ENCODE results near the gene LNPK. TPM values are rescaled to one million over a fixed set of nuclear protein-coding genes. Genes with fewer than 3 reads are reported as not detected.

The LNPK gene
- total RNA-seq, 1 donor, result 48.8 TPM

DNA sequence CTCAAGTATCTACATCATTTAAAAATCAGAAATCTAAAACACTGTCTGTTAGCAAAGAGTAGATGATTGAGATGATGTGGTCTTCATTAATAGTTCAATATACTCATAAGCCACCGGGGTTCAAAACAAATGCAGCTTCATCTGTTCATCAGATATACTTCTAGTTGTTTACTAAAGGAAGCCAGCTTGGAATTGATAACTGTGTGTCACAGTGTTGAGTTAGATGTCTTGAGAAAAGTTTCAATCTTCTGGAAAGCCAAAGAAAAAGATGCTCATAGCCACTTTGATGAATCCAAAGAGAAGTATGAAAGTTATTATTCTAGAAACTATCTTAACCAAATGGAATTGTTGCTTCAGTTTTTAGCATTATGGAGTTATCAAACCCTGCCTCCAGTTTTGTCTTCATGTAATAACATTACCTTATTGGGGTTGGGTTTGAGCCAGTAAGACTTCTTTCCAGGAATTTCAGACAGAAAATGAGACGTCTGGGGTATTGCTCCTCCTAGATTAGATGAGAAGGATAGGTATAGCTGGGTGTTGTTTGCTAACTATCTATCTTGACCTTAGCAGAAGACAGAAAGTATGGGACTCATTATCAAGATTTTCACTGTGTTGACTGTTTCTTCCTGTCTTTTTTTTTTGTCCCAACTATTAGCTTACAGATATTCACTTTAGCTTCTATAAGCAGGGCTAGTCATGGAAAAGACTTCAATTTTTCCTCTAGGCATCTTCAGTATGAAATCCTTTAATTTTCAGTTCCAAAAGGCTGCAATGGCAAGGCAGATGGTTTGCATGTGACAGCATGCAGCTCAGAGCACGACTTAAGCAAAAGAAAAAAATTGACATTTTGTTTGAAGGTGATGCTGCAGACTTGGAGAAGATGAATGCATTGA, 66.5 kb downstream of the LNPK start:
- no peak overlapping the region for H3K4me3 ChIP-seq (ENCODE audit: low read depth, low read length)
- TF ChIP-seq CTCF (IDR thresholded peaks at IDR 0.05; ENCODE audit: insufficient read depth, low read depth, low read length), result no peak
- DNase-seq (ENCODE audit: low read depth), result no peak

DNA sequence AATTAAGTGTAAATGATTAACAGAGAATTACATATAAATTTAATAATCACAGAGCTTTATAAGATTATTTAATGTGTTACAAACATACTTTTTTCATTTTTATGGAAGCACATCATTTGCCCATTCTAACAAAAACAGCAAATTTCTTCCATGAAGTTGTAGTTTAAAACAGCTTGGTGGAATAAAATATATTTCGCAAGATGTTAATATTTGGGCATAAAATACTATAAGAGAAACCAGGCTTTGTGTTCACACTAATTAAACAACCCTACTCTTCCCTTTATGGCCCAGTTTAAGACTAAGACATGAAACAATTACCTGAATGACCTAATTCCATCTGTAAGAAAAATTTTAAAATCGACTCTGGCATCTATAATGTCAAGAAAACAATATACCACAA, 69.4 kb downstream of the LNPK start:
- no peak for TF ChIP-seq CTCF (IDR thresholded peaks at IDR 0.05; ENCODE audit: insufficient read depth, low read depth, low read length)
- no peak for DNase-seq (ENCODE audit: low read depth)
- no peak overlapping the region for H3K4me3 ChIP-seq (ENCODE audit: low read depth, low read length)

- no peak for TF ChIP-seq CTCF (IDR thresholded peaks at IDR 0.05; ENCODE audit: insufficient read depth, low read depth, low read length)
- no peak overlapping the region for H3K4me3 ChIP-seq (ENCODE audit: low read depth, low read length)
- DNase-seq (ENCODE audit: low read depth), result peak; percentile 71
These were observed 70.3 kb downstream of the LNPK start for GRCh38 chr2:175931805-175932204.

- TF ChIP-seq CTCF (IDR thresholded peaks at IDR 0.05; ENCODE audit: insufficient read depth, low read depth, low read length), result no peak
- no peak overlapping the region for H3K4me3 ChIP-seq (ENCODE audit: low read depth, low read length)
- no peak for DNase-seq (ENCODE audit: low read depth)
These were observed 71.6 kb downstream of the LNPK start for GRCh38 chr2:175930504-175930903.

DNA sequence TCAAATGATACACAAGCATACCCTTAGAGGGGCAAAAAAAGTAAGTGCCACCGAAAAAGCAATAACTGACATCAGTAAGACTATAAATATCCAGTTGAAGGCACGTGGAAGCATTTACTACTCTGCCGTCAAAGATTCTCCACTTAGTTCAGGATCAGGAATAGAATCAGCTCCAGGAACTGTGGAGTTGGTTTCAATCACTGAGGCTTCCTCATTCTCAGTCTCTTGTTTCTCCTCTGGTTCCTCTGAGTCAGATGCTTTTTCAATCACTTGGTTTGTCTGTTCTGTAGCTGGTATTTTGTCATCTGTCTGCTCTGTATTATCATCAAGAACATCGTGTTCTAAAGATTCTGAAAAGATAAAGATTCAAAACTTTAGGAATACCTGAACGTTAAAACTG, 72.2 kb downstream of the LNPK start:
- DNase-seq (ENCODE audit: low read depth), result peak; percentile 51
- TF ChIP-seq CTCF (IDR thresholded peaks at IDR 0.05; ENCODE audit: insufficient read depth, low read depth, low read length), result no peak
- no peak overlapping the region for H3K4me3 ChIP-seq (ENCODE audit: low read depth, low read length)

GRCh38 chr2:175926272-175926671, 75.8 kb downstream of the LNPK start:
- no peak overlapping the region for H3K4me3 ChIP-seq (ENCODE audit: low read depth, low read length)
- DNase-seq (ENCODE audit: low read depth), result no peak
- no peak for TF ChIP-seq CTCF (IDR thresholded peaks at IDR 0.05; ENCODE audit: insufficient read depth, low read depth, low read length)

All from fibroblast of villous mesenchyme (primary cell).